ENCODE results near the gene CDH18. TPM values are rescaled to one million over a fixed set of nuclear protein-coding genes. Genes with fewer than 3 reads are reported as not detected.

CDH18 gene
- total RNA-seq, 2 experiments from 2014 or later: not detected

GRCh38 chr5:19655627-19656026 is 332.4 kb downstream of the CDH18 start:
- DNase-seq: no peak
- H3K27me3 Mint-ChIP-seq: no peaks in the 10 kb centered on the region
- H3K4me1 Mint-ChIP-seq: no peaks in the 10 kb centered on the region
- peaks cover 1% of the 10 kb centered on the region for H3K9me3 Mint-ChIP-seq
- H3K36me3 Mint-ChIP-seq: no peaks in the 10 kb centered on the region
- no peak overlapping the region for H3K27ac Mint-ChIP-seq
- H3K4me3 Mint-ChIP-seq: no peak overlapping the region

GRCh38 chr5:19638461-19638860 is 349.5 kb downstream of the CDH18 start:
- H3K27ac Mint-ChIP-seq: no peak overlapping the region
- H3K4me3 Mint-ChIP-seq: no peak overlapping the region
- no peak for DNase-seq
- H3K36me3 Mint-ChIP-seq: no peaks in the 10 kb centered on the region
- H3K4me1 Mint-ChIP-seq: no peaks in the 10 kb centered on the region
- H3K9me3 Mint-ChIP-seq: peaks cover 1% of the 10 kb centered on the region
- no peaks in the 10 kb centered on the region for H3K27me3 Mint-ChIP-seq

- H3K27ac Mint-ChIP-seq: no peak overlapping the region
- H3K4me3 Mint-ChIP-seq: no peak overlapping the region
- H3K4me1 Mint-ChIP-seq: no peaks in the 10 kb centered on the region
- H3K27me3 Mint-ChIP-seq: no peaks in the 10 kb centered on the region
- H3K36me3 Mint-ChIP-seq: no peaks in the 10 kb centered on the region
- peaks cover 2% of the 10 kb centered on the region for H3K9me3 Mint-ChIP-seq
- no peak for DNase-seq
These were observed 357.1 kb downstream of the CDH18 start for GRCh38 chr5:19630876-19631275.

- Mint-ChIP-seq H3K4me1 (no peaks in the 10 kb centered on the region), H3K27ac (no peak overlapping the region), H3K9me3 (peaks cover 8% of the 10 kb centered on the region), H3K4me3 (no peak overlapping the region), H3K27me3 (no peaks in the 10 kb centered on the region), H3K36me3 (no peaks in the 10 kb centered on the region)
- no peak for DNase-seq
These were observed 361.8 kb downstream of the CDH18 start for GRCh38 chr5:19626211-19626610.

- Mint-ChIP-seq H3K4me1 (no peaks in the 10 kb centered on the region), H3K9me3 (peaks cover 8% of the 10 kb centered on the region), H3K4me3 (no peak overlapping the region), H3K36me3 (no peaks in the 10 kb centered on the region), H3K27ac (no peak overlapping the region), H3K27me3 (no peaks in the 10 kb centered on the region)
- no peak for DNase-seq
These were observed 362.4 kb downstream of the CDH18 start for GRCh38 chr5:19625562-19625961.

- Mint-ChIP-seq H3K27ac (no peak overlapping the region), H3K4me1 (no peaks in the 10 kb centered on the region), H3K27me3 (no peaks in the 10 kb centered on the region), H3K36me3 (no peaks in the 10 kb centered on the region), H3K9me3 (peaks cover 9% of the 10 kb centered on the region), H3K4me3 (no peak overlapping the region)
- no peak for DNase-seq
These were observed 368.4 kb downstream of the CDH18 start for GRCh38 chr5:19619571-19619970.

- H3K4me1 Mint-ChIP-seq: no peaks in the 10 kb centered on the region
- H3K27me3 Mint-ChIP-seq: no peaks in the 10 kb centered on the region
- H3K36me3 Mint-ChIP-seq: no peaks in the 10 kb centered on the region
- H3K27ac Mint-ChIP-seq: no peak overlapping the region
- no peak for DNase-seq
- peaks cover 7% of the 10 kb centered on the region for H3K9me3 Mint-ChIP-seq
- H3K4me3 Mint-ChIP-seq: no peak overlapping the region
These were observed 371.2 kb downstream of the CDH18 start for GRCh38 chr5:19616701-19617215.

GRCh38 chr5:19615661-19616060 is 372.3 kb downstream of the CDH18 start:
- Mint-ChIP-seq H3K27me3 (no peaks in the 10 kb centered on the region), H3K4me1 (no peaks in the 10 kb centered on the region), H3K4me3 (no peak overlapping the region), H3K36me3 (no peaks in the 10 kb centered on the region), H3K9me3 (peaks cover 3% of the 10 kb centered on the region), H3K27ac (no peak overlapping the region)
- no peak for DNase-seq

GRCh38 chr5:19615071-19615470 is 372.9 kb downstream of the CDH18 start:
- Mint-ChIP-seq H3K36me3 (no peaks in the 10 kb centered on the region), H3K27ac (no peak overlapping the region), H3K27me3 (no peaks in the 10 kb centered on the region), H3K9me3 (peaks cover under 1% of the 10 kb centered on the region), H3K4me1 (no peaks in the 10 kb centered on the region), H3K4me3 (no peak overlapping the region)
- no peak for DNase-seq

- Mint-ChIP-seq H3K4me3 (no peak overlapping the region), H3K9me3 (no peaks in the 10 kb centered on the region)
These were observed 379.5 kb downstream of the CDH18 start for GRCh38 chr5:19608444-19609002.

GRCh38 chr5:19605846-19606407 is 382.1 kb downstream of the CDH18 start:
- Mint-ChIP-seq H3K36me3 (no peaks in the 10 kb centered on the region), H3K27ac (no peak overlapping the region), H3K9me3 (peaks cover 1% of the 10 kb centered on the region), H3K27me3 (no peaks in the 10 kb centered on the region), H3K4me3 (no peak overlapping the region), H3K4me1 (no peaks in the 10 kb centered on the region)
- DNase-seq: no peak

More at GRCh38 chr5:19608444-19609002, 379.5 kb downstream of the CDH18 start:
- Mint-ChIP-seq H3K4me1 (no peaks in the 10 kb centered on the region), H3K27me3 (no peaks in the 10 kb centered on the region), H3K27ac (no peak overlapping the region), H3K36me3 (no peaks in the 10 kb centered on the region)
- no peak for DNase-seq

GRCh38 chr5:19584131-19584530 is 403.9 kb downstream of the CDH18 start:
- Mint-ChIP-seq H3K9me3 (peaks cover 7% of the 10 kb centered on the region), H3K27ac (no peak overlapping the region), H3K4me3 (no peak overlapping the region), H3K27me3 (no peaks in the 10 kb centered on the region), H3K4me1 (no peaks in the 10 kb centered on the region), H3K36me3 (no peaks in the 10 kb centered on the region)
- no peak for DNase-seq

GRCh38 chr5:19577882-19578281 is 410.1 kb downstream of the CDH18 start:
- no peak overlapping the region for H3K4me3 Mint-ChIP-seq
- no peaks in the 10 kb centered on the region for H3K27me3 Mint-ChIP-seq
- no peak overlapping the region for H3K27ac Mint-ChIP-seq
- peaks cover 2% of the 10 kb centered on the region for H3K9me3 Mint-ChIP-seq
- no peaks in the 10 kb centered on the region for H3K36me3 Mint-ChIP-seq
- no peak for DNase-seq
- H3K4me1 Mint-ChIP-seq: no peaks in the 10 kb centered on the region

- H3K9me3 Mint-ChIP-seq: peaks cover 6% of the 10 kb centered on the region
- no peak overlapping the region for H3K4me3 Mint-ChIP-seq
- H3K4me1 Mint-ChIP-seq: no peaks in the 10 kb centered on the region
- H3K27ac Mint-ChIP-seq: no peak overlapping the region
- no peak for DNase-seq
- no peaks in the 10 kb centered on the region for H3K27me3 Mint-ChIP-seq
- H3K36me3 Mint-ChIP-seq: no peaks in the 10 kb centered on the region
These were observed 420.0 kb downstream of the CDH18 start for GRCh38 chr5:19568004-19568403.

GRCh38 chr5:19565466-19565865 is 422.5 kb downstream of the CDH18 start:
- Mint-ChIP-seq H3K27me3 (no peaks in the 10 kb centered on the region), H3K9me3 (peaks cover 8% of the 10 kb centered on the region), H3K4me3 (no peak overlapping the region), H3K36me3 (no peaks in the 10 kb centered on the region), H3K4me1 (no peaks in the 10 kb centered on the region), H3K27ac (no peak overlapping the region)
- no peak for DNase-seq

- H3K27me3 Mint-ChIP-seq: no peaks in the 10 kb centered on the region
- no peak for DNase-seq
- H3K9me3 Mint-ChIP-seq: peaks cover 10% of the 10 kb centered on the region
- no peak overlapping the region for H3K27ac Mint-ChIP-seq
- no peak overlapping the region for H3K4me3 Mint-ChIP-seq
- H3K4me1 Mint-ChIP-seq: no peaks in the 10 kb centered on the region
- H3K36me3 Mint-ChIP-seq: no peaks in the 10 kb centered on the region
These were observed 424.0 kb downstream of the CDH18 start for GRCh38 chr5:19564036-19564435.

All from activated naive CD8-positive, alpha-beta T cell treated with anti-CD3 and anti-CD28 coated beads for 36 hours (primary cell).